DND-41 (cell line): ENCODE measurements around the gene CDK3.

ENCODE experiments used
- EZH2 ChIP-seq: IDR thresholded peaks from 3 replicates; pipeline ENCODE4 v1.6.1; 2012; ENCODE audit warnings: borderline replicate concordance, low read depth, mild to moderate bottlenecking, moderate library complexity, low read length, inconsistent platforms; ENCODE audit not compliant: severe bottlenecking
- TF ChIP-seq, protein P1 (sequence below): IDR thresholded peaks from 2 replicates; pipeline ENCODE4 v1.5.1; 2012; ENCODE audit warnings: borderline replicate concordance, low read length, moderate library complexity, mild to moderate bottlenecking; ENCODE audit not compliant: poor library complexity, severe bottlenecking; ENCODE audit errors: extremely low read depth

DNA sequence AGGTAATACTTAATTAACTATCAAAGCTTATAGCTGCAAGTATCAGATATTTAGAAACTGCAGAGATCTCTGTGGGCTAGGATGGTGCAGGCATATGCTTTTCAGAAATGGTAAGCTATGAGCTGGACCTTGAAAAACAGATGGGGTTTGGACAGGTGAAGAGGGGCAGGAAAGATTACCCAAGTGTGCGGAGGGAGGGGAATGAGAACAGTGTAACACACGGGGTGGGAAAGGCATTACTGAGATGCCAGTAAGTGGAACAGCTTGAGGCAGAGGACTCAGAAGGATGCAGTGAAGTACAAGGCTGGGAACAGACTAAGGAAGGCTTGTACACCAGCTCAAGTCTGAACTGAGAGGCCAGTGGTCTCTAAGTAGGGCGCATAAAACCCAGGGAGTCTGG, 48.6 kb downstream of the CDK3 start:
- TF ChIP-seq, protein P1, sequence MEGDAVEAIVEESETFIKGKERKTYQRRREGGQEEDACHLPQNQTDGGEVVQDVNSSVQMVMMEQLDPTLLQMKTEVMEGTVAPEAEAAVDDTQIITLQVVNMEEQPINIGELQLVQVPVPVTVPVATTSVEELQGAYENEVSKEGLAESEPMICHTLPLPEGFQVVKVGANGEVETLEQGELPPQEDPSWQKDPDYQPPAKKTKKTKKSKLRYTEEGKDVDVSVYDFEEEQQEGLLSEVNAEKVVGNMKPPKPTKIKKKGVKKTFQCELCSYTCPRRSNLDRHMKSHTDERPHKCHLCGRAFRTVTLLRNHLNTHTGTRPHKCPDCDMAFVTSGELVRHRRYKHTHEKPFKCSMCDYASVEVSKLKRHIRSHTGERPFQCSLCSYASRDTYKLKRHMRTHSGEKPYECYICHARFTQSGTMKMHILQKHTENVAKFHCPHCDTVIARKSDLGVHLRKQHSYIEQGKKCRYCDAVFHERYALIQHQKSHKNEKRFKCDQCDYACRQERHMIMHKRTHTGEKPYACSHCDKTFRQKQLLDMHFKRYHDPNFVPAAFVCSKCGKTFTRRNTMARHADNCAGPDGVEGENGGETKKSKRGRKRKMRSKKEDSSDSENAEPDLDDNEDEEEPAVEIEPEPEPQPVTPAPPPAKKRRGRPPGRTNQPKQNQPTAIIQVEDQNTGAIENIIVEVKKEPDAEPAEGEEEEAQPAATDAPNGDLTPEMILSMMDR = no peak
- no peak for TF ChIP-seq EZH2
